Activated CD8-positive, alpha-beta memory T cell treated with anti-CD3 and anti-CD28 coated beads, Interleukin-2, amount 50 U/mL, for 4 hours (primary cell): ENCODE measurements around the gene ADI1.
"Not testable (repeated sequence)": the region's sequence is repeated elsewhere in the genome, so short reads cannot be mapped to it uniquely, and the experiment has no call there.

Source experiments
- DNase-seq: peaks from one replicate; pipeline ENCODE4 v3.0.0-alpha.2; 2020

ADI1 gene

DNA sequence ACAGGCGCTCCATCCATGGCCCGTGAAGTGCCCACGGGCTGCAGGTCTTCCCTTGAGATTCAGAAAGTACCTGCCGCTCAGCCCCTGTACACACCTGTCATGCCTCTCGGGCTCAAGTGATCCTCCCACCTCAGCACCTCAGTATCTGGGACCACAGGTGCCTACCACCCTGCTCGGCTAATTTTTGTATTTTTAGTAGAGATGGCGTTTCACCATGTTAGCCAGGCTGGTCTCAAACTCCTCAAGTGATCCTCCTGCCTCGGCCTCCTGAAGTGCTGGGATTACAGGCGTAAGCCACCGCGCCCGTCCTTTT, 26.9 kb downstream of the ADI1 start:
- not testable (repeated sequence) for DNase-seq

GRCh38 chr2:3491716-3492474, 27.4 kb downstream of the ADI1 start:
- no peak for DNase-seq

GRCh38 chr2:3491306-3491705, 28.0 kb downstream of the ADI1 start:
- no peak for DNase-seq

DNA sequence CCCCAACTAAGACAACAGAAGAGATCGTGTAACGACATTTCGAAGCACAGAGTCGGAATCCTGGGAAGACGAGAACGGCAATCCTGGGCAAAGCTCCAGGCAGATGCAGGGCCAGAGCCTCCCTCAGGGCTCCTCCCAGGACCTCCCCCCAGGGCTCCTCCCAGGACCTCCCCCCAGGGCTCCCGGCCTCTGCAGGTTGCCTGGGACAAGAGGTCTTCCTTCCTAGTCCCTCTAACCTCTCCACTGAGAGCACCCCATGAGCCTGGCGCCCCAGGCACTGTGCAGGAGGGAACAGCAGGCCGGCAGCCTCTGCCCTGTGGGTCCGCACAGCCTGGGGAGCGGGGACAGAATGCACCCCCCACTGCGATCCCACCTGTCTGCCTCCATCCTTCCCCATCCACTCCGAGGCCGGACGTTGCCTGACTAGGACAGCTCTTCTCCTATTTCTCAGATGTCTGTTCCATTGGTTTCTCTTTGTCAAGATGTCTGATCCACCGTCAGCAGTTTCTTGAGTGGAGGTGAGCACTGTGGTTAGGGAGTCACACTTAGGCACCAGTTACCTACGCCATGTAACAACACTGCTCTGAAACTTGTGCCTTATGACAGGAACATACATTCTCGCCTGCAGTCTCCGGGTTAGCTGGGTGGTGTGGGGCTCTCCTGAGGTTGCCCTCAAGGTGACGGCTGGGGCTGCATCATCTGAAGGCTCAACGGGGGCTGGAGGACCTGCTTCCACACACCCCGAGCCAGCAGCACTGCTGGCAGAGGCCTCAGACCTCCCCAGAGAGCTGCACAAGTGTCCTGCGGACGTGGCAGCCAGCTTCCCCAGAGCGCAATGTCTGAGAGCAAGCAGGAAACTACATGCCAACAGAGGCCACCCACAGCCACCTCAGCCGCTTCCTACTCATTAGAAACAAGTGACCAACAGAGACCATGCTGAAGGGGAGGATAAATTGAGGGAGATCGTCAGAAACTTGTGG, 28.9 kb downstream of the ADI1 start:
- no peak for DNase-seq

GRCh38 chr2:3489764-3490115, 29.6 kb downstream of the ADI1 start:
- DNase-seq: no peak

GRCh38 chr2:3488855-3489763, 30.2 kb downstream of the ADI1 start:
- no peak for DNase-seq

DNA sequence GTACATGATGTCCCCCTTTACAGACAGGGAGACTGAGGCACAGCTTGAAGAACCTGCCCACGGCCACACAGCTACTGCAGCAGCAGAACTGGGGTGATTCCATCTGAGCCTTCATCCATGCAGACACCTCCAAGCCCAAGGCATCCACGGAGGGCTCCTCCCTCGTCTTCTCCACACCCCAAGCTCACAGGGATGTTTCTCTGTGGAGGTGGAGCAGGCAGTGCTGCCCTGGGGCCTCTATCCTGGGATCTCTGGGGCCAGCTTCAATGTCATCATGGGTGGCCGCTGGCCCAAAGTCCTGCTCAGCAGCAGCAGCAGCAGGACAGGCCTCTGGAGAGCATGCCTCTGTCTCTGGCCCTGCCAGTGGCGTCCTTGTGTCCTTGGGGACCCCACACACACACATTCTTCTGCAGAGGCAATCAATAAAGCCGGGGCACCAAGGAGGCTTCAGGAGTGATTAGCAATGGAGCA, 31.2 kb downstream of the ADI1 start:
- DNase-seq: no peak

DNA sequence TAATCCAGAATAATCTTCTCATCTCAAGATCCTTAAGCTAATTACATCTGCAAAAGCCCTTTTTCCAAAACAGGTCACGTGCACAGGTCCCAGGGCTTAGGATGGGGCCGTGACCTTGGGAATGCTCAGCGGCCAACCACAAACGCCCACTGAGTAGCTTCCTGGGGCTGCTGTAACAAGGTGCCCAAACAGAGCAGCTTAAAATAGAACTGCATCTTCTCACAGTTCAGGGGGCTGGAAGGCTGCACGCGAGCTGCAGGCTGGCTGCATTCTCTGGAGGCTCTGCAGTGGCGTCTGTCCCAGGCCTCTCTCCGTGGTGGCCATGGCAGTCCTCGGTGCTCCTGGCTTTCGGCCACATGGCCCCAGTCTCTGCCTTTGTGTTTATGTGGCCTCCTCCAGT, 31.9 kb downstream of the ADI1 start:
- no peak for DNase-seq

- no peak for DNase-seq
These were observed 32.3 kb downstream of the ADI1 start for GRCh38 chr2:3487028-3487425.

GRCh38 chr2:3486047-3487027, 33.0 kb downstream of the ADI1 start:
- no peak for DNase-seq

DNA sequence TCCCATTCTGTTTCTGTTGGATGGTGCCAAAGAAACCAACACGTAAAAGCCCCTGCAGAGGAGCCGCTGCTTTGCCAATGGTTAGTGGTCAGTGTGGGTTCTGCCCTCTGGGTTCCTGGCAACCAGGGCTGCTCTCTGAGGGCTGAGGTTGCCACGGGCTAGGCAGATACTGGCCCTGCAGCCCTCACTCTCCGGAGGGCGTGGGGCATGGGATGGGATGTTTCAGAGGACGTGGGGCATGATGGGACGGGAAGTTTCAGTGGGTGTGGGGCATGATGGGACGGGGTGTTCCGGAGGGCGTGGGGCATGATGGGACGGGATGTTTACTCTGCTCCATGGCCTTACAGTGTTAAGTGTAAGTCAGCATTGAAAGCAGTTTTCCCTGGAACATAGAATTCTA, 34.2 kb downstream of the ADI1 start:
- no peak for DNase-seq

DNA sequence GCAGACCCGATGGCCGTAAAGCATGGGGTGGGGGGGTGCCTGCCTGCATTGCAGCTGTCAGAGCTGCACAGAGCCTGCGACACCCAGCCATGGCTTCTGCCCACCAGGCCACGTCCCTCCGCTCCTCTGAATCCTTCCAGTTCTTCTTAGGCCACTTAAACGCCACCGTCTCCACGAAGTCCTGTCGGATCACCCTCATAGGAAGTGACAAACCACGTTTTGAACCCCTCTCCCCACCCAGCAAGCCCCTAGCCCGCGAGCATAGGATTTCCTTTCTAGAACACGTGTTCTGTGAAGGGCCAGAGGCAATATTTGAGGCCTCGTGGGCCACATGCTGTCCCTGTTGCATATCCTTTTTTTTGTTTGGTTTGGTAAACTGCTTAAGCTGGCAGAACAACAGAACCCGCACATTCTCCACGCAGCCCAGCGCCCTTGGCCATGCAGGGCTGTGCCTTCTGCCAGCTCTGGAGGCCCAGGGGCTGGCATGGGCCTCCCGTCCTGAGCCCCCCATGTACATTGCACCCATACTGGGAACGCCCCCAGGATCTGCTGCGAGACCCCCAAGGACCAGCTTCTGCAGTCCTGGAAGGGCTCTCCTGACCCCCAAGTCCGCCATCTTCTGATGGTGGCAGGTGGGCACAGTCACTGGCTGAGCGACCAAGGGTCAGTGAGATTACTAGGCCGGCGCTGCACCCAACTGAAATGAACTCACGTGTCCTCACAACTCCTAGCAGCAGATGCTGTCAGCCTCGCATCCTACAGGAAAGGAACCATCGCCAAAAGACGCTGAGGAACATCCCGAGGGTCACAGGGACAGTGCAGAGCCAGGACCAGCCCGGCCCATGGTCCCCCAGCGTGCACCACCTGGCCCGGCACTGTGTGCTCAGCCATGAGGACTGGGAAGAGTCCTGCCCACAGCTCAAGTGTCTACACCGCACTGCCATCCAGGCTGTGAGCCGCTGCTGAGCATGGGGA, 35.1 kb downstream of the ADI1 start:
- no peak for DNase-seq

DNA sequence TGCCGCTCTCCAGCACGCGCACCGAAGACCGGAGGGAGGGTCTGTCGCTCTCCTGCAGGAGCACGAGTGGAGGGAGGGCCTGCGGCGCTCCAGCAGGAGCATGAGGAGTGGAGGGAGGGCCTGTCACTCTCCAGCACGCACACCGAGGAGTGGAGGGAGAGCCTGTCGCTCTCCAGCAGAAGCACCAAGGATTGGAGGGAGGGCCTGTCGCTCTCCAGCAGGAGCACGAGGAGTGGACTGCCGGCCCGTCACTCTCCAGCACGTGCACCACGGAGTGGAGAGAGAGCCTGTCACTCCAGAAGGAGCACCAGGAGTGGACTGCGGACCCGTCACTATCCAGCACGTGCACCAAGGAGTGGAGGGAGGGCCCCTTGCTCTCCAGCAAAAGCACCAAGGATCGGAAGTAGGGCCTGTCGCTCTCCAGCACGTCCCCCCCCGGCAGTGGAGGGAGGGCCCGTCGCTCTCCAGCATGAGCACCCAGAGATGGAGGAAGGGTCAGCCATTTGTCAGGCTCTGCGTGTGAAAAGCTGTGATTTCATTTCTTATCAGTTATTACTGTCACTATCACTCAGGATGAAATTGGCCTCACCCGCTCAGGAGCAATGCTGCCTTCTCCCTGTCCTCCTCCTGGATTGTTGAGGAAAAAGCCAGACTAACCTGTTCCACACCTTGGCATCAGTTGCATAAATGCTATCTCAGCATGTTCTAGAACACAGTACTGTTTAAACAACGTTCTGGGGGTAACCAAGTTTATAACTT, 35.9 kb downstream of the ADI1 start:
- DNase-seq: no peak

DNA sequence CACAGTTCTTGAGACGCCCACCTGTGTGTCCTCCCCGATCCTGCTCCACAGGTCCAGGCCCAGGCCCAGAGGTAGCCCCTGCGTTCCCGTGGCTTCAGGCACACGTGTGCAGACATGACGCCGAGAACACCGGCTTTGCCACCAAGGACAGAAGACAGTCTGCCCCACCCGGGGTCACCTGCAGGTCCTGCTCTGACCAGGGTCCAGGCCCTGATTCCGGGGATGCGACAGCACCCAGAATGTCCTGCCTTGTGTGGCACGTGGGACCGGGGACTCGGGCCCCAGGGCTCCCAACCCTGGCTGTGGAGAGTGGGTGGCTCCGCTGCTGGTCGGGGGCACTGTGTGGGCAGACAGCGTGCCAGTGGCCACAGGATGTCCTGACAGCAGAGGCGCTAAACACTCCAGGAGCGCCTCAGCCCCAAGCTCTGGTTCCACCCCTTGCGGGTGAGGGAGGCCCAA, 36.9 kb downstream of the ADI1 start:
- no peak for DNase-seq

- no peak for DNase-seq
These were observed 37.5 kb downstream of the ADI1 start for GRCh38 chr2:3481736-3482362.

DNA sequence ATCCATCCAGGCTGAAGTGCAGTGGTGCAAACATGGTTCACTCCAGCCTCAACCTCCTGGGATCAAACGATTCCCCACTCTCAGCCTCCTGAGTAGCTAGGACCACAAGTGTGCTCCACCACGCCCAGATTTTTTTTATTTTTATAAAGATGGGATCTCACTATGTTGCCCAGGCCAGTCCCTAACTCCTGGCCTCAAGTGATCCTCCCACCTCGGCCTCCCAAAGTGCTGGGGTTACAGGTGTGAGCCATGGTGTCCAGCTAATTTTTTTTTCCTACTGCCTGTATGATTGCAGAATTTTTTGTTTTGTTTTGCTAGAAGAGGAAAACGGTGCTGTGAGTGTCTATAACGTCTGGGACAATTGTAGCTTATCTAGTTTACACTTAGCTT, 38.3 kb downstream of the ADI1 start:
- DNase-seq: no peak

DNA sequence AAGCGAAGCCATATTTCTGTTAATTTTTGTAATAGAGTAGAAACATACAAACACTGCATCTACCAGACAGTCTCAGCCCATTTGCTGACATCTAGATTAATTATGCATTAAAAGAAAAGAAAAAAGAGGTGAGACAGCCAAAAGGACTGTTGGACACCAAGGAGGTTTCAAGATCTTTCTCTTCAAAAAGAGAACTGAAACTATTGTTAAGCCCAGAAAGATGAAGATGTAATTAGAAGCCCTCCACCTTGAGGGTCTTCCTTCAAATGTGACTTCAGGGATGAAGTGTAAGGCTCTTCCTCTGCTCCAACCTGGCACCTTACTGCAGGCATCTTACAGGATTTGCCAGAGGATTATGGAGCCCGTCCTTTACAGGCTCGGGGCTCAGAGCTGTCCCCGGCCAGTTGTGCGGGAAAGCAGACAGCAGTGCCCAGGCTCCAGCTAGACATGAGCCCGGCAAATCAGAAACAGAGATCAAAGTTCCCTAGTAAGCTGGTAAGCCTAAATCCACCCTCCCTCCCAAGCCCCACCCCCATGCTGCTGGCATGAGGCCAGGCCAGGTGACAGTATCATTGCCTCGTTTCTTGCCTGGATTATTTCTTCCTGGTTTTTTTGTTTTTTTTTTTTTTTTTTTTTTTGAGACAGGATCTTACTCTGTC, 38.9 kb downstream of the ADI1 start:
- no peak for DNase-seq

DNA sequence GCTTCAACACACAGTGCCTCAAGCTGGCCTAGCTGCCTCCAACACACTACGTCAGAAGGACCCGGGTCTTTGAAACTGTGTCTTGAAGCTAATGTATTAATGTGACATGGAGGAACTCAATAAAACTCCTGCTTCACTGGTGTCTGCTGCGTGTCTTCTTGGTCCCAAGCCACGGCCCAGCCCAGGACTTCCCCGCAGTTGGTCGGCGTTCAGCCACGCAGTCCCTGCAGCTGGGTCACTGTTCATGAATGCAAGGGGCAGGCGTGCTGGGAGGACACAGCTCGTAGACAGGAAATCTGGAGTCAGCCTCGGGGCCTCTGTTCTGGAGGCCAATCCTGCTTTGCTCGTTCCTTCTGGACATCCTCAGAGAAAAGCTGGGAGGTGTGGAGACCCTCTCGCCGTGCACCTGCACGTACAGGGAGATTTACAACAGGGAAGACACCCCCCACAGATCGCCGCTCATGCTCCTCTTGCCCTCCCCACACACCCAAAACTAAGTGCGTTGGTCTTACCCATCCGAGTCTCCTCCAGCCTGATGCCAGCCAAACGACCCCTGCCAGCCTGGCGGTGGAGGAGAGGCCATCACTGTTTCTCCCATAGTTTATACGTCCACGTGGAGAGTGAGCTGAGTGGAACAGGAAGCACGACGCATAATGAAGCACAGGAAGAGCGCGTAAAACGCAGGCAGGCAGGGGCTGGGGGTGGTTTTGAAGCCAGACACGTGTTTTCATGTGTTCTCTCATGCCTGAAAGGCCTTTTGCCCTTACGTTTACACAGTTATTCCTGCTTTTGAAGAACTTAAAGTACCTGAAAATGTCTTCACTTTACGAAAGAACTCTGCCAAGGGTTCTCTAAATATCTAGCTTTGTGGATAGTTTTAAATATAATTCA, 39.7 kb downstream of the ADI1 start:
- DNase-seq: no peak
